ENCODE results near the gene TOR4A.

Gene TOR4A

GRCh38 chr9:137272241-137273094 lies 5.1 kb upstream of the TOR4A start:
- no peak for DNase-seq (ENCODE audit: low spot score)

- no peak for DNase-seq (ENCODE audit: low spot score)
Observed at GRCh38 chr9:137273095-137273490, 4.4 kb upstream of the TOR4A start.

GRCh38 chr9:137273611-137274320 lies 3.8 kb upstream of the TOR4A start:
- DNase-seq (ENCODE audit: low spot score): no peak

- no peak for DNase-seq (ENCODE audit: low spot score)
Observed at GRCh38 chr9:137275203-137275587, 2.3 kb upstream of the TOR4A start.

- DNase-seq (ENCODE audit: low spot score): no peak
Observed at GRCh38 chr9:137275588-137276472, 1.7 kb upstream of the TOR4A start.

GRCh38 chr9:137276473-137277328 lies 825 bp upstream of the TOR4A start:
- DNase-seq (ENCODE audit: low spot score): peak; percentile 51

GRCh38 chr9:137278061-137278701 lies 655 bp downstream of the TOR4A start:
- DNase-seq (ENCODE audit: low spot score): no peak

GRCh38 chr9:137278721-137279711 lies 1.5 kb downstream of the TOR4A start:
- no peak for DNase-seq (ENCODE audit: low spot score)

- no peak for DNase-seq (ENCODE audit: low spot score)
Observed at GRCh38 chr9:137279741-137280473, 2.4 kb downstream of the TOR4A start.

GRCh38 chr9:137280474-137281344 lies 3.2 kb downstream of the TOR4A start:
- DNase-seq (ENCODE audit: low spot score): no peak

- no peak for DNase-seq (ENCODE audit: low spot score)
Observed at GRCh38 chr9:137281345-137282116, 4.0 kb downstream of the TOR4A start.

GRCh38 chr9:137286975-137287383 lies 9.5 kb downstream of the TOR4A start:
- peak; percentile 57 for DNase-seq (ENCODE audit: low spot score)

GRCh38 chr9:137293094-137293481 lies 15.6 kb downstream of the TOR4A start:
- DNase-seq (ENCODE audit: low spot score): no peak

GRCh38 chr9:137293482-137294090 lies 16.1 kb downstream of the TOR4A start:
- peak; percentile 76 for DNase-seq (ENCODE audit: low spot score)

- DNase-seq (ENCODE audit: low spot score): peak; percentile 85
Observed at GRCh38 chr9:137294091-137294680, 16.7 kb downstream of the TOR4A start.

- peak; percentile 37 for DNase-seq (ENCODE audit: low spot score)
Observed at GRCh38 chr9:137294681-137295237, 17.2 kb downstream of the TOR4A start.

All from LoVo (cell line).